IPS-11a (cell line): ENCODE data around the gene CRYBA4.

Source experiments
- H3K4me3 ChIP-seq: one replicate; pipeline ENCODE4 v1.5.1; 2013; ENCODE audit warnings: low read depth, low read length, control low read depth

The CRYBA4 gene

DNA sequence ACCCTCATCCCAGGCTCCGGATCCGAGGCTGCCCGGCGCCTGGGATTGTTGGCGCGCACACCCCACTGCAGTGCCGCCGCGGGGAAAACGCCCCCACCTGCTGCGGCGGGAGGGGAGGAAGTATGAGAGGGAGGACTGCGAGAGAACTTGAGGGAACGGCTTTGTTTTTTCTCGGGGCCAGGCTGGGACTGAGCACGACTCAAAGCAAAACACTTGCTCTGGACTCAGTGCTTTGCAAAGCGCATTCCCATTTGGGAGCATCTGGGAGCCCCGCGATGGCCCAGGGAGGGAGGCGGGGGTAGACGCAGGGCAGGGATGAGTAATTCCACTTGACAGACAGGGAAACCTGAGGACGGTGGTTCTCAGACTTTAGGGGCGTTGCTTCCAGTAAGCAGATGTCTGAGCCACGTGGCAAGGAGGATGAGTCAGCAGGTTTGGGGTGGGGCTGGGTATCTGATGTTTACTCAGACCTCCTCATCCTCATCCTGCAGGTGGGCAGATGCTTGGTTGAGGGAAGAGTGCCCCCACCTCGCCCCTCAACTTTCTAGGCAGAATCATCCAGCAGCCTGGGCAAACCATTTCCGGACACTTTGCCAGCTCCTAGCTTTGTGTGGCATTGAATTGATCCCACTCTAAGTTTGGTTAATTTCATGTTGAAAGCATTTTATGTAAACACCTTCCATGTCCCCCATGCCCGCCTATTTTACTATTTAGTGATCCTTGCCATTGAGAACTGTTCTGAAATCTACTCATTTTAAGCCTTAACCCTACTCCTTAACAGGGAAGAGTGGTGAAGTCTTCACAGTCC is 37.1 kb downstream of the CRYBA4 start:
- peak overlapping the region; percentile 78 for H3K4me3 ChIP-seq

DNA sequence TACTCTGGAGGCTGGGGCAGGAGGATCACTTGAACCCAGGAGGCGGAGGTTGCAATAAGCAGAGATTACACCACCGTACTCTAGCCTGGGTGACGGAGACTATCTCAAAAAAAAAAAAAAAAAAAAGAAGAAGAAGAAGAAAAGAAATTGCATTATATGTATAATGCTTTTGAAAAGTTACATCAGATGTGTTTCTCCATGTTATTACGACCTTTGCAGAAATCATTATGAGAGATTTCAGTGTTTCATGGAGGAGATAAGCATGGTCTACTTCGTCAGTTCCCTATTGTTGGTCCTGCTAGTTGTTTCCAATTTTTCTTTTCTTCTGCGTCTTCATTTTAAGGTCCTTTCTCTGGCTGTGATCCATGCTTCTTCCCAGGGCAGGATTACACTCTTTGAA is 38.6 kb downstream of the CRYBA4 start:
- no peak overlapping the region for H3K4me3 ChIP-seq

DNA sequence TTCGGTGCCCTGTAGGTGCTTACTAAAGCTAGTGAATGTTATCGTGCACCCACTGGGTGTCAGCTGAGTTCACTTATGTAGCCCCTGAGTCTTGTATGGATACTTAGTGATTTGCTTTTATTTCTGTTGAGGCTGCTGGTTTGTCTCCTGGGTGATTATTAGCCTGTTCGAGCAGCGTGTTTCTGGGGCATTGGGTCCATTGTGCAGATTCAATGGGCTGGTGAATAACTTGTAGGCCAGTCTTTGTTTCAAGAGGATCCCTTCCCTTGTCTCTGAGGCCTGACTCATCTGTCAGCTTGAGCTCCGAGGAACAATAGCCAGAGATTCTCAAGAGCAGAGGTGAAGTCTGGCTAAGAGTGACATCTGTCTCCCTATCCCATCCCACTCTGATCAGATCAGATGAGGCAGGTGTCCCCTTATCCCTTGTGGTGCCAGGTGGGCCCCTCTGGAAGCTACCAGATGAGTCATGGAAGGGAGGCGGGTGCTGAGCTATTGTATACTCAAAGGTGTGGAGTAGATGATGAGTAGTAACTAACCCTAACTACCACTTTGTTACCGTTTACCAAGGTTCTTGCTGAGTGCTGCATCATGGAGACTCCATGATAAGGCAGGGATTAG is 39.3 kb downstream of the CRYBA4 start:
- no peak overlapping the region for H3K4me3 ChIP-seq

DNA sequence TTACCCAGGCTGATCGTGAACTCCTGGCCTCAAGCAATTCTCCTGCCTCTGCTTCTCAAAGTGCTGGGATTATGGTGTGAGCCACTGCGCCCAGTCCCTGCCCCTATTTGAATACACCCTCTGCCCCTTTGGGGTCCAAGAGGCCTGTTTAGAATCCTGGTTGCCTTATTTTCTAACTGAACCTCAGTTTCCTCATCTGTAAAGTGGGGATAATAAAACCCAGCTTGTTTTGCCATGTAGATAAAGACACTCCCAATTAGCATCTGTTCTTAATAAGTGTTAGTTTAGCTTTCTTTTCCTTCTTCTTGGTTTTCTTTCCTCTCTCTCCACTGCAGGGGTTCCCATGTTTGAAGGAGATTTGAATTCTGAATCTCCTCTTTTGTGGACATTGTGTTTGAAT is 40.4 kb downstream of the CRYBA4 start:
- no peak overlapping the region for H3K4me3 ChIP-seq

DNA sequence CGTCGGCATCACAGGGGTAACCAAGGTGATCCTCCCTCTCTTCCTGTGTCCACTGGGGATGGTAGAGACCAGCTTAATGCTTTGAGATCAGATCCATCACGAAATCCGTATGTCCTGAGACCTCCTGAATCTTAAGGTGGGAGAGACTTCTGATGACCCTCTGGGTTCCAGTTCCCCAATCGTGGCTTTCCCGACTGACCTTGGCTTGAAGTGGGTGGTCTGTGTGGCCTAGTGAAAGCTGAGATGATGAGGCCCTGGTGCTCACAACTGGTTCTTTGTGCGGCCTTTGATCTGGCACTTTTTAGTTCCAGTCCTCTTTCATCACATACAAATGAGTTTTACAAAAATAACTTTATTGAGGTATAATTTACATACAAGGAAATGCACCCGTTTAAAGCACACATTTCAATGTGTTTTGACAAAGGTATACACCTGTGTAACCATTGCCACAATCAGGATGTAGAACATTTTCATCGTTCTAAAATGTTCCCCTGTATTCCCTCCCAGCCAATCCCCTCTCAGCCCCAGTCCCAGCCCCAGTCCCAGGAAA is 41.7 kb downstream of the CRYBA4 start:
- no peak overlapping the region for H3K4me3 ChIP-seq

DNA sequence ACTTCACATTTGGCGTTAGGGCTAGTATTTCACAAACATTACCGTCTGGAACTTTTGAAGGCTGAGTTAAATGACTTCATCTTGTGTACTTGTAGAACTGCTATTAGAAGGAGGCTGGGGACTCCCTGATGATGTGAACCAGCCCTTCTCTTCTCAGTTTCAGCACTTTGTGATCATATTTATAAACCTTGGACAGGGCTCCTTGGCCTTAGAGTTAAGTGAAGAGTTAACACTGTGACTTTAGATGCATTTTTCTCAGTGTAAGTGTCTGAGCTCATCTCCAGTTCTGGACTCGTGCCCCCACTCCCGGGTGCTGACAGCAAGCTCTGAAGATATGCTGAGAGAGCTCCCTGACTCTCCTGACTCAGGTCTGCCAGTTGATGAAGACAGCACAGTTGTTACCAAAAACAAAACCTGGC is 44.1 kb downstream of the CRYBA4 start:
- no peak overlapping the region for H3K4me3 ChIP-seq

DNA sequence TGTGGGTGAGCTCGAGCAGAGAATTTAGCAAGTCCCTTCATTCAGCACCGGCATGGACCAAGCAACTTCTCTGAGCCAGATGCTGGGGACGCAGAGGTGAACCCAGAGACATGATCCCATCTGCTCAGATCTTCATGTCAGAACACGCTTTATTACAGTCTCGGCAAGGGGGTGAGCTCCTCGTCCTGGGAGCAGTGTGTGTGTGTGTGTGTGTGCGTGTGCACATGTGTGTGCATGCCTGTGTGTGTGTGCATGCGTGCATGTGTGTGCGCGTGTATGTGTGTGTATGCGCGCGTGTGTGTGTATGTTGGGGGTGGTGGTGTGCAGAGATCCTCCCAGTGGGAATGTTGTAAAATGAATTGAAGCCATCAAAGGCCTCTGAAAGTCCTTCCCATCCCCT is 45.4 kb downstream of the CRYBA4 start:
- H3K4me3 ChIP-seq = no peak overlapping the region

DNA sequence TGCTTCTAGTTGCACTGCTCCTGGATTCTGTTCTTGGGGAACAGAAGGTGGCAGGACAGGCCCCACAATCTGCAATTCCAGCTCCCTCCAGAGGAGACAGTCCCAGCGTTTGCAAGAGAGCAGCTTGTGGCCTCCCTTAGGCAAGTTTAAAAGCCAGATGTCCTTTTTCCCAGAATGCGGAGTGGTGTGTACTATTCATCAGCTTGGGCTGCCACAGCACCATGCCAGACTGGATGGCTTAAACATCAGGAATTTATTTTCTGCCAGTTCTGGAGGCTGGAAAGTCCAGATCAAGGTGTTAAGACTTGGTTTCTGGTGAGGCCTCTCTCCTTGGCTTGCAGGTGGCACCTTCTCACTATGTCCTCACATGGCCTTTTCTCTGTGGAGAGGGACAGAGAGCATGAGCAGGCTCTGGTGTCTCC is 47.3 kb downstream of the CRYBA4 start:
- no peak overlapping the region for H3K4me3 ChIP-seq

DNA sequence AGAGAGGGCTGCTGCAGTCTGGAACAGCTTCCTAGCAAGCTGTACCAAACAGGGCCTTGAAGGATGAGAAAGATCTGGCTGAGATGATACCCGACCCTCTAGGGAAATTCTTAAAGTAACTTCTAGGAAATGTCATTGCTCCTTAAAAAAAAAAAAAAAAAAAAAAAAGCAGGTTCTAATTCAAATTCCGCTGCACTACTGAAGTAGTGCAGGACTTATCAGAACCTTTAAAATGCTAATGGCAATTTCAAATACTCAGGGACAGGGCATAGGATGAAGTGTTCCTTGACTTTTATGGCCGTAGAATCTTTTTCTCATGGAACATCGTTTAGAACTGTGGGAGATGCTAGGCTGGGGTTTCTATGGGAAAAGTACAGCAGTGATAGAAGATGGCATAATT is 48.7 kb downstream of the CRYBA4 start:
- H3K4me3 ChIP-seq = no peak overlapping the region

DNA sequence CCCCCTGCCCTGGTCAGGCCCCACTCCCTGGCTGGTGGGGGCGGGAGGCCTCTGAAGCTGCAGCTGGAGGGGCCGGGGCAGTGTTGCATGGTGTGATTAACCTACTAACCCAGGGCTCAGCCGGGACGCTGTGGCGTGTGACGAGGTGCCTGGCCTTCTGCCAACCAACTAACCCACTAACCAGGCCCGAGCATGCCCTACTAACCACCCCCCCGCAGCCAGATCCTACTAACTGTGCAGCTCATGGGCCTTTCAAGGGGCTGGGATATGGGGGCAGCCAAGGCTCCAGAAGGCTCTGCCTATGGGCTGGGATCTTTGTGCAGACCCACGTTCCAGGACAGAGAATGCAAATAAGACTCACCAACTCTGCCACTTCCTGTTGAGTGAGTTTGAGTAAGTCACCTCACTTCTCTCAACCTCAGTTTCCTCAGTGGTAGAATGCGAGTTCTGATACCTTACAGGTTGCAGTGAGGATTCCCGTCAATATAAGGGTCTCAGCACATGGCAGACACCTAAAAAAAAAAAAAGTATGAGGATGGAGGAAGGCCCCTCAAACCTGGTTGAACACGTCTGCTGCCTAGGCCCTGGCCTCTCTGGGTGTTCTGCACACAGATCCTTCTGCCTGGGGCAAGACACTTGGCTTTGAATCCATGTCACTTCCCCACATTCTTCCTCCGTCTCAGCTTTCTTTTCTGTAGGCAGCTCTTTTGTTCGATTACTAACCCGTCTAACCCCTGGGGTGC is 49.7 kb downstream of the CRYBA4 start:
- no peak overlapping the region for H3K4me3 ChIP-seq

DNA sequence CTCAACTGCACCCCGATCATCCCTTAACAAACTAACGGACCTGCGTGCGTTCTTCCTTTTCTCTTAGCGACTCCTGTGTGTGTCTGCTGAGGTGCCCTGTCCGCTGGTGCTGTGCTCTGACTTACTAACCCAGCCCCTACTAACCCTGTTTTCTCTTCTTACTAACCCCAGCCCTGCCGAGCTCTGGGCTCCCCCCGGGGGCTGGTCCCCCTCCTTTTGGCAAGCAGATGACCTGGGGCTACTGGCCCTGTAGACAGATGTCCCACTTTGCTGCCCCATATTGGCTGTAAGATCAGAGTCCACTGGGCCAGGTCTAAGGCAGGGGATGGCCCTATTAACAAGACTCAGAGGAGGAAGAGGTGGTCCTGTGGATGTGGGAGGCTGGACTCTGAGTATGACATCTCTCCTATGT is 50.3 kb downstream of the CRYBA4 start:
- H3K4me3 ChIP-seq = no peak overlapping the region

DNA sequence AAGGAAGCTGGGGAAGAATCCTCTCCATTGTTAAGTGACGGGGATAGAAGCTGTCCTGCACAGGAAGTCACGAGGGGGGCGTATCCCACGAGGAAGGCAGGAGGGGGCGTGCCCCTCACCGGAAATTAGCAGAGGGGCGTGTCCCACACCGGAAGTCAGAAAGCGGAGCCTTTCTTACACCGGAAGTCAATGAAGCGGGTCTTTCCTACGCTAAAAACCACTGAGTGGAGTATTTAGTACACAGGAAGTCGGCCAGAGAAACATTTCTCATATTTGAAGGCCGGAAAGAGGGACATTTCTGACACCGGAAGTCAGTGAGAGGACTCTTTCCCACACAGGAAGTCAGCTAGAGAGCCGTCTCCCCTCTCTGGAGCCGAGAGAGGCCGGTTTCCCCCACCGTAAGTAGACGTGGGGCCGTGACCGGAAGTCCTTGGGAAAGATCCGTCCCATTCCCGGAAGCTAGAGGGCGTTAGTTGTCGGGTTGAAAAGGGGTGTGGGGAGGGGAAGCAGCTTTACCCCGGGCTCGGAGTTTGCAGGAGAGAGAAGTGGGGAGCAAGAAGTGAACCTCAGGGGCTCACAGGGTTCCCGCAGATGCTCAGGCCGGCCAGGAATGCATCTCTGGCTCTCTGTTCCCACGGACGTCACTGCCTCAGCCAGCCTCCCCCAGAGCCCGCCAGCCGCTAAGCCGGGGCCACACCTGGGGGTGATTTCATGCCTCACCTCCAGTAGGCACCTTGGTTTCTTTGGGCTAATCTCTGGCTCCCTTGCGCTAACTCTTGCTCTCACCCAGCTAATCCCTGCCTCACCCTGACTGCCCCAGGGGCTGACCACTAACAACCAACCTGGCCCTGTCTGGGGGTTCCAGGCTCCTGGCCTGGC is 51.1 kb downstream of the CRYBA4 start:
- H3K4me3 ChIP-seq = peak overlapping the region; percentile 69

DNA sequence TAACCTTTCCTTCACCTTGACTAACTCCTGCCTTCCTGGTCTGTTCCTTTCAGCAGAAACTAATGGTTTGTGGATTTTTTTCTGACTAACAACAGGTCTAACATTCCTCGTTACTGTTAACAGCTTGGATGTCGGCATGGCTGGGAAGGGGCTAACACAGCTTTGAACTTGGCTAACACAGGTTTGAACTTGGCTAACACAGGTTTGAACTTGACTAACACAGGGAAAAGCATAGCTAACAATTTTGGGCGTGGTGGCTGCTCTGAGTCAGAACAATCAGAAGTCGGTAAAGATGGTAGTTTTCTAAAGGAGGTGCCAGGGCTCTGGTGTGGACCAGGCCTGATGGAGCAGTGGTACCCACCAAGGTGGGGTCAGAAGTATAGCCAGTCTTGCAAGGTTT is 51.7 kb downstream of the CRYBA4 start:
- peak overlapping the region; percentile 69 for H3K4me3 ChIP-seq

DNA sequence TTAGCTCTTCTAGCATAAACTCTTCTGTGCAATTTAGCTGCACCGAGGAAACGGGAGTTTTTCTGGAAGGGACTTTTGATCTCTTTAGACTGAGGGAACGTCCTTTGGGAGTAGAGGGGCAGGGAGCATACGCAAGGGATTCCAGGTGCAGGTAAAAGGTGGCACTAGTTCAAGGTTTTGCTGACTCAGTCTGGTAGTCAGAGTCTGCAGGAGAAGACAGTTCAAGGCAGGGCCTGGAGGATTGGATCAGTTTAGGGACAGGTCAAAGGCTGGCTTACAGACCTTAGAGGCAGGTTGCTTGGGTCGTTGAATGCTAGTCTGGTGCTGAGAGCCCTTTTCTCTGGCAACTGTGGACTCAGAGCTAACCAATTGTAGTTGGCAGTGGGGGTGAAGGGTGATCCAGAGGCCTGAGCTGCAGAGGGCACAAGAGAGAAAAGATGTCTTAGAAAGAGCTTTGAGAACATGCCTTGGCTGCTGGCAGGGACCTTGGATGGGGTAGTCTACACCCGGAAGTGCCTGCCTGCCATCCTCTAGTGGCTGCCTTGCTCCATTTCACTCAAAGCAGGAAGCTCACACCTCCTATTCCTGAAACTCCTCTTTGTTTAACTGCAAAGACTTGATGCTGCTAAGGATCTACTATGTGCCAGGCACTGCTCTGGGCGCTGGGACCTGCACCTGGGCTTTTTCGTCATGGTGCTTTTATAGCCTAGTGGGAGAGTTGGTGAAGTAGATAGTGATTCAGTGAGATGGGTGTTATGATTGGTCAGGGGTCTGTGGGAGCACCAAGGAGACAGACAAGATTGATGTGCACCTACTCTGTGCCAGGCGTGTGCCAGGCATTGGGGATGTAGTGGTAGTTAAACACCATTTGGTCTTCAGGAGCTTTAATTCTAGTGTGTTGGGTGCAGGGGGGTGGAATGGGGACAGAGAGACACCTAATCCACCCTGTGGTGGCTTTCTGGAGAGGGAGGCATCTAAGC is 52.7 kb downstream of the CRYBA4 start:
- no peak overlapping the region for H3K4me3 ChIP-seq

DNA sequence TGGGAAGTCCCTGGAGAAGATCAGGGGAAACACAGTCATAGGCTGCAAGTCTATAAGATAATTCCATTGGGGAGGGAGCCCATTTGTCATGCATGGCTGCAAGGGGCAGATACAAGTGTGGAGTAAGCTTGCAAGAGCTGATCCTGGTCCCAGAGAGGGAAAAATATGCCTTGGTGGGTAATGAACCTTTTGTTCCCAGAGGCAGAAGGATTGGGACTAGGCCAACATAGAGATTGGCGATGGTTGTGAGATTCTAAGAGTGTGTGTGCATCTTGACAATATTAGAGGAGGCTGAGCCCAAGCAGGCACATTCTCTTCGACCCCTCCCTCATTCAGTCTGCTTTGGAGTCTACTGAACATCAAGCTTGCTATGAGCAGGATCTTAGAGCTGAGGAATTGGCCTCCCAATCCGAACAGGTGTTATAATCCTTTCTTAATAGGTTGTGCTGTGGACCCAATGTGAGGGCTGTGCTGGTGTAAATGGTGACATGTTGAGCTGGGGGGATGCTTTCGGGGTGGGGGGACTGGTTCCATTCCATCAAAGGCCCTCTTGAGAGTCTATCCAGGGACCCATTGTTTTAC is 54.0 kb downstream of the CRYBA4 start:
- no peak overlapping the region for H3K4me3 ChIP-seq

DNA sequence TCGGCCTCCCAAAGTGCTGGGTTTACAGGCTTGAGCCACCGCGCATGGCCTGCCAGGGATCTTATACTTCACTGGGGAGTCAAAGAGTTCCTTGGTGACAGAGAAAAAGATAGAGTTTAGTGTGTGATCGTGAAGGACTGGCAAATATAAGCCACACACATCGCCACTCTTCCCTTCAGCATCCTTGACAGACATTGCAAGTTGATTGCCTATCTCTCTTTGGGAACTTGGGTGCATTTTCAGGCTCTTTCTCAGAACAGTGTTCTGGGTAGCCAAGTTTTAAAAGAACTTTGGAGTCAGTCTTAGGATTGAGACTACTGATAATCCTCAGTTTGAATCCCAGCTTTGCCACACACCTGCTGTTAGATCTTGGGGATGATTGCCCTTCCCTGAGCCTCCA is 55.5 kb downstream of the CRYBA4 start:
- H3K4me3 ChIP-seq = no peak overlapping the region

DNA sequence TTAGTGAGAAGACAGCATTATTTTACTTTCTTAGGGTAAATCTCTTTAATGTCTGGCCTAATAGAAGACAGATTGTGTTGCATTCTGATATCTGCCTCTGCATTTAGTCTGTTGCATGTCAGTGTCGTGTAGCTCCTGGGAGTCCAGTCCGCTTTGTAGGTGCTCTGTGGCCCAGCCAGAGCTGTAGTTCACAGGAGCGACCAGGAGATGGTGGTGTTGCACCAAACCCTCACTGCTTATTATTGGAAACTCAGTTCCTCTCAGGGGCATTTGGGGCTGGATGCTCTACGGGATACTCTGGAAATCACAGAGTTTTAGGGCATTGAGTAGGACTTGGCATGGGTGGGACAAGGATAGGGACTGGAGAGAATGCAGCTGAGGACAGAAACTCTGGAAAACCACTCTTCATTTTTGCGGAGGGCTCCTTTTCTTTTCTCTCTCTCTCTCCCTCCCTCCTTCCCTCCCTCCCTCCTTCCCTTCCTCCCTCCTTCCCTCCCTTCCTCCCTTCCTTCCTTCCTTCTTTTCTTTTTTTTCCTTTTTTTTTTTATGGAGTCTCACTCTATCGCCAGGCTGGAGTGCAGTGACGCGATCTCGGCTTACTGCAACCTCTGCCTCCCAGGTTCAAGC is 57.4 kb downstream of the CRYBA4 start:
- no peak overlapping the region for H3K4me3 ChIP-seq
